SH-SY5Y (cell line): ENCODE data around the gene GSDME.

Experiments
- GATA2 ChIP-seq: IDR thresholded peaks from 2 replicates; pipeline ENCODE4 v1.6.1; 2011; ENCODE audit warnings: mild to moderate bottlenecking, low read depth, low read length
- GATA3 ChIP-seq: IDR thresholded peaks from 2 replicates; pipeline ENCODE4 v1.6.1; 2011; ENCODE audit warnings: low read depth, mild to moderate bottlenecking, low read length, moderate library complexity

- no peak for TF ChIP-seq GATA2
- no peak for TF ChIP-seq GATA3
These were observed 34.1 kb downstream of the GSDME start for GRCh38 chr7:24723178-24723530.
